IMR-90 (cell line): ENCODE data around the gene KLHL14. TPM values are rescaled to one million over a fixed set of nuclear protein-coding genes. Genes with fewer than 3 reads are reported as not detected.
A peak's percentile ranks its signal among the peaks of the same experiment; 100 is the strongest.

Source experiments
- ATAC-seq: fragments of 200-7000 bp; cut with Tn5 transposase; 2 replicates; pipeline ENCODE4 v1.9.1; 2020; ENCODE audit warnings: low read depth, mild to moderate bottlenecking, moderate library complexity
- BruUV-seq: library from RNA; stranded (reverse); fragments of 400-500 nt; replicated peaks from 2 replicates; lab custom pipeline; 2021; lab: Mats Ljungman, UMichigan
- CTCF ChIA-PET: fragments of 300-600 bp; formaldehyde crosslinking; extraction: SDS; loops from one replicate; lab custom pipeline; 2021; ENCODE audit warnings: antibody characterized with exemption; lab: Yijun Ruan, JAX
- POLR2A ChIA-PET: fragments of 300-600 bp; sonication (Branson Sonifier 250); formaldehyde crosslinking; loops from one replicate; lab custom pipeline; 2022; ENCODE audit warnings: antibody characterized with exemption; ENCODE audit not compliant: unreplicated experiment; lab: Charles Lee
- DNase-seq: peaks from one replicate; pipeline ENCODE4 v3.0.0; 2013
- H2AFZ ChIP-seq: replicated peaks from 2 replicates; pipeline ENCODE3; 2013; ENCODE audit warnings: low read length, mild to moderate bottlenecking; ENCODE audit not compliant: poor library complexity
- H2AK5ac ChIP-seq: 2 replicates; pipeline ENCODE4 v1.6.1; 2013; ENCODE audit warnings: low read depth, low read length, inconsistent platforms
- H2AK9ac ChIP-seq: replicated peaks from 2 replicates; pipeline ENCODE3; 2013; ENCODE audit warnings: mild to moderate bottlenecking, low read depth, low read length, moderate library complexity; ENCODE audit not compliant: poor library complexity
- H2BK120ac ChIP-seq: 2 replicates; pipeline ENCODE4 v1.6.1; 2013; ENCODE audit warnings: low read depth, low read length, inconsistent platforms
- H2BK15ac ChIP-seq: 3 replicates; pipeline ENCODE4 v1.6.1; 2013; ENCODE audit warnings: low read depth, low read length, inconsistent platforms
- H2BK20ac ChIP-seq: 2 replicates; pipeline ENCODE4 v1.6.1; 2013; ENCODE audit warnings: low read depth, mild to moderate bottlenecking, inconsistent platforms, low read length, moderate library complexity
- H2BK5ac ChIP-seq: 2 replicates; pipeline ENCODE4 v1.6.1; 2013; ENCODE audit warnings: mild to moderate bottlenecking, low read depth, low read length, inconsistent platforms; ENCODE audit not compliant: poor library complexity, severe bottlenecking
- H3K14ac ChIP-seq: replicated peaks from 2 replicates; pipeline ENCODE4 v1.6.1; 2013; ENCODE audit warnings: low read depth, low read length, inconsistent platforms
- H3K18ac ChIP-seq: 2 replicates; pipeline ENCODE4 v1.6.1; 2013; ENCODE audit warnings: low read depth, low read length, control low read depth
- H3K23ac ChIP-seq: 2 replicates; pipeline ENCODE4 v1.6.1; 2013; ENCODE audit warnings: low read depth, low read length, inconsistent platforms
- H3K27ac ChIP-seq: 2 replicates; pipeline ENCODE4 v1.5.1; 2013; ENCODE audit warnings: mild to moderate bottlenecking, control low read depth, low read length; ENCODE audit not compliant: insufficient read depth
- H3K27me3 ChIP-seq: 2 replicates; pipeline ENCODE4 v1.6.1; 2013; ENCODE audit warnings: low read length; ENCODE audit not compliant: control insufficient read depth, insufficient read depth
- H3K36me3 ChIP-seq: 2 replicates; pipeline ENCODE4 v1.6.1; 2013; ENCODE audit warnings: low read length, mixed read lengths; ENCODE audit not compliant: control insufficient read depth, insufficient read depth
- H3K4ac ChIP-seq: 2 replicates; pipeline ENCODE4 v1.6.1; 2013; ENCODE audit warnings: low read depth, low read length, inconsistent platforms
- H3K4me1 ChIP-seq: 2 replicates; pipeline ENCODE4 v1.6.1; 2013; ENCODE audit warnings: low read length, mixed read lengths; ENCODE audit not compliant: control insufficient read depth, insufficient read depth
- H3K4me2 ChIP-seq: 2 replicates; pipeline ENCODE4 v1.6.1; 2013; ENCODE audit warnings: low read depth, mild to moderate bottlenecking, control low read depth, low read length, moderate library complexity
- H3K4me3 ChIP-seq: 2 replicates; pipeline ENCODE4 v1.5.1; 2013; ENCODE audit warnings: low read depth, mild to moderate bottlenecking, control low read depth, low read length, moderate library complexity; ENCODE audit not compliant: insufficient read depth
- H3K56ac ChIP-seq: 2 replicates; pipeline ENCODE4 v1.6.1; 2013; ENCODE audit warnings: low read length, inconsistent platforms; ENCODE audit not compliant: insufficient read depth; ENCODE audit errors: extremely low read depth
- H3K79me1 ChIP-seq, 2 experiments: 2 replicates each; pipeline ENCODE4 v1.6.1; 2013; ENCODE audit warnings: low read length in 2 of 2, inconsistent platforms in 1 of 2, low read depth in 1 of 2
- H3K9ac ChIP-seq: 2 replicates; pipeline ENCODE4 v1.6.1; 2013; ENCODE audit warnings: low read depth, low read length, control low read depth
- H3K9me1 ChIP-seq: 2 replicates; pipeline ENCODE4 v1.6.1; 2013; ENCODE audit warnings: low read length, inconsistent platforms; ENCODE audit not compliant: insufficient read depth
- H3K9me3 ChIP-seq: 2 replicates; pipeline ENCODE4 v1.6.1; 2013; ENCODE audit warnings: low read length; ENCODE audit not compliant: control insufficient read depth, insufficient read depth
- H4K20me1 ChIP-seq: 2 replicates; pipeline ENCODE4 v1.6.1; 2013; ENCODE audit warnings: low read length, inconsistent platforms; ENCODE audit not compliant: insufficient read depth
- H4K5ac ChIP-seq: 2 replicates; pipeline ENCODE4 v1.6.1; 2013; ENCODE audit warnings: mild to moderate bottlenecking, low read depth, low read length, control low read depth
- H4K8ac ChIP-seq, 2 experiments: 2 replicates each; pipeline ENCODE4 v1.6.1; 2013; ENCODE audit warnings: low read depth in 2 of 2, low read length in 2 of 2, control low read depth in 1 of 2, inconsistent platforms in 1 of 2
- H4K91ac ChIP-seq: 2 replicates; pipeline ENCODE4 v1.6.1; 2013; ENCODE audit warnings: low read depth, low read length, inconsistent platforms; ENCODE audit not compliant: insufficient read depth
- BHLHE40 ChIP-seq: fragments of 150-350 bp; IDR thresholded peaks from 2 replicates; pipeline ENCODE4 v1.6.1; 2016; ENCODE audit warnings: mild to moderate bottlenecking, low read depth, low read length
- CEBPB ChIP-seq: IDR thresholded peaks from 2 replicates; pipeline ENCODE4 v1.6.1; 2012; ENCODE audit warnings: low read depth, low read length, improper control_type of control experiment
- CHD1 ChIP-seq: IDR thresholded peaks from 2 replicates; pipeline ENCODE4 v1.6.1; 2012; ENCODE audit warnings: low read depth, low read length, improper control_type of control experiment
- FOS ChIP-seq: fragments of 150-350 bp; IDR thresholded peaks from 2 replicates; pipeline ENCODE4 v1.6.1; 2016; ENCODE audit warnings: low read depth, low read length
- MAFK ChIP-seq: IDR thresholded peaks from 2 replicates; pipeline ENCODE4 v1.6.1; 2012; ENCODE audit warnings: low read depth, low read length, improper control_type of control experiment
- MAZ ChIP-seq: IDR thresholded peaks from 2 replicates; pipeline ENCODE4 v1.6.1; 2012; ENCODE audit warnings: low read depth, mild to moderate bottlenecking, low read length, improper control_type of control experiment, moderate library complexity, borderline replicate concordance
- MXI1 ChIP-seq: IDR thresholded peaks from 2 replicates; pipeline ENCODE4 v1.6.1; 2012; ENCODE audit warnings: low read depth, mild to moderate bottlenecking, low read length, moderate library complexity, borderline replicate concordance
- NFE2L2 ChIP-seq: fragments of 150-350 bp; IDR thresholded peaks from 2 replicates; pipeline ENCODE4 v1.6.1; 2016; ENCODE audit warnings: low read depth, mild to moderate bottlenecking, low read length
- POLR2A ChIP-seq: IDR thresholded peaks from 2 replicates; pipeline ENCODE4 v1.6.1; 2012; ENCODE audit warnings: mild to moderate bottlenecking, low read depth, low read length
- RAD21 ChIP-seq: IDR thresholded peaks from 2 replicates; pipeline ENCODE4 v1.6.1; 2012; ENCODE audit warnings: low read length, improper control_type of control experiment
- RCOR1 ChIP-seq: IDR thresholded peaks from 2 replicates; pipeline ENCODE4 v1.6.1; 2012; ENCODE audit warnings: mild to moderate bottlenecking, low read length, improper control_type of control experiment; ENCODE audit not compliant: insufficient replicate concordance
- RFX5 ChIP-seq: IDR thresholded peaks from 2 replicates; pipeline ENCODE4 v1.8.0; 2012; ENCODE audit warnings: low read depth, mild to moderate bottlenecking, low read length, moderate library complexity
- SMC3 ChIP-seq: fragments of 150-350 bp; IDR thresholded peaks from 2 replicates; pipeline ENCODE4 v1.6.1; 2016; ENCODE audit warnings: low read depth, mild to moderate bottlenecking, antibody characterized with exemption, low read length, moderate library complexity
- WGBS, 2 experiments: methylation state at CpG; one replicate each; pipeline versions ENCODE4 v1.1.5 to v1.1.7; 2013; ENCODE audit warnings: missing lambda C conversion rate in 2 of 2; ENCODE audit not compliant: insufficient read length in 1 of 2; ENCODE audit errors: extremely low coverage in 2 of 2; 5-methylcytosine and 5-hydroxymethylcytosine counted together
- dilution Hi-C: fragments of 300-500 bp; cut with HindIII; formaldehyde crosslinking; loops from one replicate; pipeline ENCODE4 v1.14.3; 2018; ENCODE audit warnings: low sequenced_read_pairs; ENCODE audit not compliant: unreplicated experiment
- in situ Hi-C: fragments of 300-500 bp; cut with MboI; formaldehyde crosslinking; loops from 3 replicates; pipeline ENCODE4 v1.14.3; 2019; ENCODE audit warnings: low sequenced_read_pairs, inconsistent platforms, mixed read lengths
- intact Hi-C: fragments of 100-400 bp; cut with micrococcal nuclease; formaldehyde crosslinking; loops from 2 replicates; pipeline ENCODE4 v1.10.0; 2022
- polyA plus RNA-seq, 3 experiments: library from polyadenylated mRNA; depleted of rRNA; stranded (reverse); fragments of >200 nt; gene quantifications; 2 replicates each; pipeline ENCODE4 v1.2.3, GENCODE V29; 2012; ENCODE audit warnings: low replicate concordance in 1 of 3
- total RNA-seq: library from RNA; depleted of rRNA; stranded (reverse); fragments of >200 nt; gene quantifications from 2 replicates; pipeline ENCODE4 v1.2.3, GENCODE V29; 2012
- TF ChIP-seq, protein P1 (sequence below): fragments of 150-350 bp; IDR thresholded peaks from 2 replicates; pipeline ENCODE4 v1.6.1; 2017; ENCODE audit warnings: mild to moderate bottlenecking, antibody characterized with exemption, low read length, low read depth
- TF ChIP-seq, protein P2 (sequence below): fragments of 150-350 bp; IDR thresholded peaks from 2 replicates; pipeline ENCODE4 v1.6.1; 2016; ENCODE audit warnings: low read depth, mild to moderate bottlenecking, low read length, moderate library complexity, borderline replicate concordance
- TF ChIP-seq, protein P3 (sequence below): conservative IDR thresholded peaks from 2 replicates; pipeline ENCODE4 v1.5.1; 2012; ENCODE audit warnings: mild to moderate bottlenecking, low read depth, low read length, improper control_type of control experiment

Gene KLHL14
- total and polyA plus RNA-seq, 2 of the 4 experiments (the other 2 are of a cell fraction), result not detected

DNA sequence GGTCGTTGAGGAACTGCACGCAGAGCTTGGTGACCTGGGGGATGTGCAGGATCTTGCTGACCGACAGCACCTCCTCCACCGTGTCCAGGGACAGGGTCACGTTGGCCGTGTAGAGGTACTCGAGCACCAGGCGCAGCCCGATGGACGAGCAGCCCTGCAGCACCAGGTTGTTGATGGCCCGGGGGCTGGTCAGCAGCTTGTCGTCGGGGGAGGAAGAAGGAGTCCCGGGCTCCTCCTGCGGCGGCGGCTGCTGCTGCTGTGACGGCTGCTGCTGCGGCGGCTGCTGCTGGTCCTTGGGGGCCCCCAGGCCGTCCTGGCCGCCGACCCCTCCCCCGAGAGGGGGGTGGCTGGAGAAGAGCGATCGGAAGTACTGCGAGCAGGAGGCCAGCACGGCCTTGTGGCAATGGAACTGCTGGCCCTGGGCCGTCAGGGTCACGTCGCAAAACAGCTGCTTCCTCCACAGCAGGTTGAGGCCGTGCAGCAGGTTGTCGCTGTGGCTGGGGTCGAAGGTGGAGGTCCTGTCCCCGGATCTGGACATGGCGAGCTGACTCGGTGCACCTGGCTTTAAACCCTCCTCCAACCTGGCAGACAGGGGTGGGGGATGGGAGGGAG lies 2.7 kb downstream of the KLHL14 start:
- Histone ChIP-seq H2BK15ac (no peak overlapping the region), H3K27me3 (peaks cover 42% of the 10 kb centered on the region), H2AK5ac (no peak overlapping the region), H4K20me1 (no peaks in the 10 kb centered on the region), H3K23ac (no peak overlapping the region), H3K4me1 (no peaks in the 10 kb centered on the region), H4K5ac (no peak overlapping the region), H4K8ac (no peak overlapping the region), H3K56ac (no peak overlapping the region), H3K36me3 (no peaks in the 10 kb centered on the region), H3K9ac (no peak overlapping the region), H4K91ac (no peak overlapping the region), H2AK9ac (no peak overlapping the region), H3K18ac (no peak overlapping the region), H2BK20ac (no peak overlapping the region), H2BK120ac (no peak overlapping the region), H3K79me1 (no peaks in the 10 kb centered on the region), H3K4ac (no peak overlapping the region), H3K14ac (no peak overlapping the region), H2BK5ac (no peak overlapping the region), H3K9me1 (no peaks in the 10 kb centered on the region; the same call in 1 of the 2 replicates), H2AFZ (peak overlapping the region; percentile 51), H3K4me2 (no peak overlapping the region), H3K9me3 (no peaks in the 10 kb centered on the region), H3K27ac (no peak overlapping the region), H3K4me3 (no peak overlapping the region)
- dilution Hi-C loops, result no loop called here
- CTCF ChIA-PET, result no interaction called here
- in situ Hi-C loops, result no loop called here
- TF ChIP-seq RCOR1, result no peak
- no peak for TF ChIP-seq RAD21
- no peak for TF ChIP-seq MXI1
- no peak for TF ChIP-seq NFE2L2
- TF ChIP-seq, protein P1, sequence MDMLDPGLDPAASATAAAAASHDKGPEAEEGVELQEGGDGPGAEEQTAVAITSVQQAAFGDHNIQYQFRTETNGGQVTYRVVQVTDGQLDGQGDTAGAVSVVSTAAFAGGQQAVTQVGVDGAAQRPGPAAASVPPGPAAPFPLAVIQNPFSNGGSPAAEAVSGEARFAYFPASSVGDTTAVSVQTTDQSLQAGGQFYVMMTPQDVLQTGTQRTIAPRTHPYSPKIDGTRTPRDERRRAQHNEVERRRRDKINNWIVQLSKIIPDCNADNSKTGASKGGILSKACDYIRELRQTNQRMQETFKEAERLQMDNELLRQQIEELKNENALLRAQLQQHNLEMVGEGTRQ, result no peak
- no peak for TF ChIP-seq POLR2A
- TF ChIP-seq MAZ, result no peak
- no peak for TF ChIP-seq FOS
- TF ChIP-seq, protein P2, sequence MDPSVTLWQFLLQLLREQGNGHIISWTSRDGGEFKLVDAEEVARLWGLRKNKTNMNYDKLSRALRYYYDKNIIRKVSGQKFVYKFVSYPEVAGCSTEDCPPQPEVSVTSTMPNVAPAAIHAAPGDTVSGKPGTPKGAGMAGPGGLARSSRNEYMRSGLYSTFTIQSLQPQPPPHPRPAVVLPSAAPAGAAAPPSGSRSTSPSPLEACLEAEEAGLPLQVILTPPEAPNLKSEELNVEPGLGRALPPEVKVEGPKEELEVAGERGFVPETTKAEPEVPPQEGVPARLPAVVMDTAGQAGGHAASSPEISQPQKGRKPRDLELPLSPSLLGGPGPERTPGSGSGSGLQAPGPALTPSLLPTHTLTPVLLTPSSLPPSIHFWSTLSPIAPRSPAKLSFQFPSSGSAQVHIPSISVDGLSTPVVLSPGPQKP, result no peak
- TF ChIP-seq CEBPB, result no peak
- TF ChIP-seq BHLHE40, result no peak
- no peak for TF ChIP-seq MAFK
- TF ChIP-seq, protein P3, sequence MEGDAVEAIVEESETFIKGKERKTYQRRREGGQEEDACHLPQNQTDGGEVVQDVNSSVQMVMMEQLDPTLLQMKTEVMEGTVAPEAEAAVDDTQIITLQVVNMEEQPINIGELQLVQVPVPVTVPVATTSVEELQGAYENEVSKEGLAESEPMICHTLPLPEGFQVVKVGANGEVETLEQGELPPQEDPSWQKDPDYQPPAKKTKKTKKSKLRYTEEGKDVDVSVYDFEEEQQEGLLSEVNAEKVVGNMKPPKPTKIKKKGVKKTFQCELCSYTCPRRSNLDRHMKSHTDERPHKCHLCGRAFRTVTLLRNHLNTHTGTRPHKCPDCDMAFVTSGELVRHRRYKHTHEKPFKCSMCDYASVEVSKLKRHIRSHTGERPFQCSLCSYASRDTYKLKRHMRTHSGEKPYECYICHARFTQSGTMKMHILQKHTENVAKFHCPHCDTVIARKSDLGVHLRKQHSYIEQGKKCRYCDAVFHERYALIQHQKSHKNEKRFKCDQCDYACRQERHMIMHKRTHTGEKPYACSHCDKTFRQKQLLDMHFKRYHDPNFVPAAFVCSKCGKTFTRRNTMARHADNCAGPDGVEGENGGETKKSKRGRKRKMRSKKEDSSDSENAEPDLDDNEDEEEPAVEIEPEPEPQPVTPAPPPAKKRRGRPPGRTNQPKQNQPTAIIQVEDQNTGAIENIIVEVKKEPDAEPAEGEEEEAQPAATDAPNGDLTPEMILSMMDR, result no peak
- no peak for TF ChIP-seq RFX5
- TF ChIP-seq SMC3, result no peak
- no peak for TF ChIP-seq CHD1
- ATAC-seq, result no peak
- no TSS peak for BruUV-seq
- intact Hi-C loops, result no loop called here
- no peak for DNase-seq
- WGBS, 2 experiments, result 0% methylated on average over 2 of the region's 37 CpGs; no CpG with 5 or more reads in 1 of the 2 experiments
- POLR2A ChIA-PET, result no interaction called here
